Activated T-cell treated with anti-CD3 and anti-CD28 coated beads for 24 hours (primary cell): ENCODE measurements around the gene MYRF.

Source experiments
- DNase-seq: peaks from one replicate; pipeline ENCODE4 v3.0.0-alpha.2; 2020; ENCODE audit warnings: low read depth

MYRF gene

GRCh38 chr11:61752117-61752924, at the start of gene MYRF:
MYRF (plus strand) TSS chr11:61752636; CDS start chr11:61752745, 109 bp downstream.
- peak; percentile 44 for DNase-seq

DNA sequence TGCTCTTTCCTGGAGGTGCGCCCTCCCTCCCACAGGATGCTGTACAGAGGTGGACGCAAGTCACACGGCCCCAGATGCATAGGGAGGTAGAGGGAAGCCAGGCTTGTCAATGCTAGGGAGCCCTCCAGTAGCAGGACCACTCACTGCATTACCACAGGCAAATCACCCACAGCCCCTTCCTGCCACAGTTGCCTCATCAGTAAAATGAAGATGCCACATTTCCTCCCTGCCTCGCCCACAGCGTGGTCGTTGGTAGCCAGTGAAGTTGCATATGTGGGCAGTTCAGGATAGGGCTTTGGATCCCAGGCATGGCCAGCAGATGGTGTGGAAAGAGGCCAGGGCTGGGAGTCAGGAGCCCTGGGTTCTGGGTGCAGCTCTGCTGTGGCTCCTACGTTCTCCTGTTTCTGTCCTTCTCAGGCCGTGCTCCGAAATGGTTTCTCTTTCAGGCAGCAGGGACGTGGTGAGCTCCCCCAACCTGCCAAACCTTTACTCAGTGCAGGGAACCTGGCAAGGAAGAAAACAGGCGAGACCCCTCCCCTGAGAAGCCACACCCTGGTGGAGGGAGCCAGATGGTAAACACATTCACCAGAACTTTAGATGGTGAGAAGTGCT, 49.6 kb upstream of the MYRF start:
- DNase-seq = no peak

DNA sequence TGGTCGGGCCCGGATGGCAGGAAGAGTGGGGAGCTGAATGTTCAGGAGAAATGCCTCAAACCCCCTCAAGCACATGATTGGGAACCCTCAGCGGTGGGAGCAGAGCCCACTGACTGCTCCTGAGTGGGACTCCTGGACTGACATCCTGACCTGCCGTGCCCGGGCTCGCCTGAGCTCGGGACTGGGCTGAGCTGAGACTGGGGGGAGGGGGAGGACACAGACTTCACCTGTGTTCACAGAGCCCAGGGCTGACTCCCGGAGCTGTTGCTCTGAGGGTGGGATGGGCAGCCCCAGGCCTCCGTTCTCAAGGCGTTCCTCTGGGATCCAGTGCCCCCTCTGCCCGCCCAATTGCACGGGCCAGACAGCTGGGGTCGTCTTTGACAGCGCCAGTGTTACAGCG, 47.6 kb upstream of the MYRF start:
- DNase-seq = no peak

DNA sequence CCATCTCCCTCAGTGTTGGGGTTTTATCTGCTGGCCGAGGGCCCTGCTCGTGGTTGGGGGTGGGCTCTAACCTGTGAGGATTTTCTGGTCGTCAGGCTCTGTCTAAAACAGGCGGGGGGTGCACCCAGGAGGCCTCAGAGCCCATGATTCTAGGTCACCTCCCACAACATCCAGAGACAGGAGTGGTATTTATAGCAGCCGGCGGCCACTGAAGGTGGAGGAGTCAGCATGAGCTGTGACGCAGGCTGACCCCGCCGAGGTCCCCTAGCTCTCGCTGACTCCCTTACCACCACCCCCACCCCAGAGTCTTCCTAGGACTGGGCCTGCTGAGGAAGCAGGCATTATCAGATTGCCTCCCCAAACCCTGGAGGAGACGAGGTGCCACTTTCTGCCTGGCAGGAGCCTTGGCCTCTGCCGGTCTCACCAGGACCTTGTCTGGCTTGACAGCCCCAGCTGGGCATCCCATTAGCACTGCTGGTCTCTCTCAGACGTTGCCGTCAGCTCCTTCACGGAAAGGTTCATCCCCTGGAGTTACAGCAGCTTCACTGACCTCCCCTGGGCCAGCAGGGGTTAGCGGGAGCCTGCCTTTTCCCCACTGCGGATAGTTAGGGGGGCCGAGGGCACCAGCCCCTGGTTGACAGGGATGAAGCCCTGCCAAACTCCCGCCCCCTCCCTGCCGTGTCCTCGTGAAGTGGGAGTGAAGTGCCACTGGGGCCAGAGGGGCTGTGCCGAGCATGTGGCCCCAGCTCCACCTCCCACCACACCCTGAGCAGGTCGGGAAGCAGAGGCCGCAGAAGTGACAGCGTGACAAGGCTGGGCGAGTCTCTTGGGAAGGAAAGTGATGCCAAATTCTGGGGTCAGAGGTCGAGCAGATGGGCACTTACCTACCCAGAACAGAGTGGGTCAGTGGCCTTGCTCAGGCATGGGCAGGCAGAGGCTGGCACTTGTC, 45.7 kb upstream of the MYRF start:
- DNase-seq = no peak

GRCh38 chr11:61707574-61707973, 44.9 kb upstream of the MYRF start:
- DNase-seq = no peak

- DNase-seq = no peak
Observed at GRCh38 chr11:61709110-61709509, 43.3 kb upstream of the MYRF start.

DNA sequence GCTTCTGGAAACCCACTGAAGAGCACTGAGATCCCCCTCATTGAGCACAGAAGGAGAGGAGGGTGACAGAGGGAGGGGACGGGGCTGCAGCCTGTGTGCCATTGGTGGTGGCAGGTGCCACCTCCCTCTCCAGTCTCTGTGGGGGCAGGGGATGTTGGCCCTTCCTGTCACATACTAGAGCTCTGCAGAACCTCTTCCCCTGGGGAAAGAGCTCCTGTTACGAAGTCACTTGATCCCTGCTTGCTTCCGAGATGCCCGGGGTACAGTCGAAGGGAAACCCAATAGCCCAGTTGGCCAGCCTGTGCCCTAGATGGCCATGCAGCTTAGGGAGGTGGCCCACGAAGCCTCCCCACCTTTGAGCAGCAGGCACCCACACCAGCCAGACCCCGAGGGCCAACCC, 42.9 kb upstream of the MYRF start:
- no peak for DNase-seq

- no peak for DNase-seq
Observed at GRCh38 chr11:61710019-61710418, 42.4 kb upstream of the MYRF start.

DNA sequence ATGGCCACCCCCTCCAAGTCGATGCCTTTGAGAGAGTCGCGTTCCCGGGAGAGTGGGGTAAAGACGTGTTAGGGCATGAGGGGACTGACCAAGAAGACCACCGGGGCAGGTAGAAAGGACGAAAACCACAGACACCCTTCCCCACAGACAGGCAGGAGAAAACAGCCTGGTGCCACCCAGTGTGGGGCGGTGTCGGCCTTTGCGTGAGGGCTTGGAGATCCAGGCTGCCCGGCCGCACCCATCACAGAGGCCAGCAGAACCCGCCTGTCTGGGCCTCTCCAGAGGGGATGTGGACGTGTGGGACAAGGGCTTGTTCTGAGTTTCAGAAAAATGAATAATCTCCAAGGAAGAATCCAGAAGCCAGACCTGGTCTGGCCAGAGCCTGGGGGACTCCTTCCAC, 41.4 kb upstream of the MYRF start:
- DNase-seq = no peak

GRCh38 chr11:61711498-61711897, 40.9 kb upstream of the MYRF start:
- no peak for DNase-seq

GRCh38 chr11:61712314-61712713, 40.1 kb upstream of the MYRF start:
- DNase-seq = no peak

- no peak for DNase-seq
Observed at GRCh38 chr11:61712846-61713245, 39.6 kb upstream of the MYRF start.

DNA sequence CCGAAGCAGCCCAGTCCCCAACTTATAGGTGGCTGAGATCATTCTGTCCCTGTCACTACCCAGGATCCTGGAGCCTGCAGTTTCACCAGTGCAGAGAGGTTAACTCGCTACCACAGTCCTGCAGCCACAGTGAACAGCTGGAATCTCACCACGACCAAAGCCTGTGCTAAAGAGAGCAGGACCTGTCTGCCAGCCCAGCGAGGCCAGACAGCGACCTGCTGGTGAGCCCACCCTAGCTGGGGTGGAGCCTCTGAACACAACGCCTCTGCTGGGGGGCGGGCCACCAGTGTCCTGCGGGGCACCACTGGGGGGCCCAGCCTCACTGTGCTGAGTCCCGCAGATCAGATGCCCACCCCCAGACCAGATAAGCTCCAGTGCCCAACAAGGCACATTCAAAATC, 39.0 kb upstream of the MYRF start:
- no peak for DNase-seq

DNA sequence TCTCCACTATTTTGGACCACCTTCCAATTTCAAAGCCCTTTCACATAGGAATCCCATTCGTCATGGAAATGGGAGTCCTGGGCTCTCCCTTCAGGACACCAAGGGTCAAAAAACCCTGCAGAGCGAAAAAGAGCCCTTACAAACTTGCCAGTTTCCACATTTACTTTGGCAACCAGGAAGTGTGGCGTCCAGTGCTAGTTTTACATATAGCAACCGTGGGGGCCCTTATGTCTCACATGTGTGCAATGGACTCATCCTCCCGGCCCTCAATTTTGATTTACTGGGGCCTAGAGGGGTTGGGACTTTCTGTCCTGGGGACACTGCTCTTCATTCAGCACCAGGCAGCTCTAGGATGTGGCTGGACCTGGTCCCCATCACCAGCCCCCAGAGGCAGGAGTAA, 38.5 kb upstream of the MYRF start:
- DNase-seq = no peak

DNA sequence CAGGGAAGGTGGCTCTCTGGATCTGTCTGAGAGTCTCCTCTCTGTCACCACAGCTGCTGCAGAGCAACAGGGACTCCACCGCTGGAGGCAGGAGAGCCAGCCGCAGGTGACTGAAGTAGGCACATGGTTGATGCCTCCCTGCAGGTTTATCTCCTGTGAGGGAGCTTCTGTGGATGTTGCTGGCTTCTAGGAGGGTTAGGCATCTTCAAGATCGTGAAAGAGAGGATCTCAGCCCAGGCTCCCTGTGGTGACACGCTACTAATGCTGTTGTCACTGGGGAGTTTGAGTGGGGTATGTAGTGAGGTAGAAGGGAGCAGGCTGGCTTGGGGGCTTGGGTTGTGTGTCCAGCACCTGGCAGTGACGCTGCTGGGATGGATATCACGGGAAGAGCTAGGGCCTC, 38.1 kb upstream of the MYRF start:
- DNase-seq = no peak

DNA sequence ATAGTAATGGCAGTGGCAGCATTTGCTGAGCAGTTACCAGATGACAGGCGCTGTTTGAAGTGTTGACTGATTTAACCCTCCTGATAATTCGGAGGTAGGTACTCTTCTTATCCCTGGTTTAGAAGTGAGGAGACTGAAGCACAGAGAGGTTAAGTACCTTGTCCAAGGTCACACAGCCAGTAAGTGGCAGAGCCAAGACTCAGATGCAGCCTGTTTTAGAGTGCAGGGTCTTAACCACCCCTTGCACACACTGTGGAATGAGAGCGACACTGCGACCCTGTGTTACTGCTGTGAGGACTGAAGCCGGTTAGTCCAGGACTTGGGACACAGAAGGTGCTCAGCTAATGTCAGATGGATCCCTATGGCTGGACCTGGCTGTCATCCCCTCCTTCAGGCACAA, 37.5 kb upstream of the MYRF start:
- no peak for DNase-seq

DNA sequence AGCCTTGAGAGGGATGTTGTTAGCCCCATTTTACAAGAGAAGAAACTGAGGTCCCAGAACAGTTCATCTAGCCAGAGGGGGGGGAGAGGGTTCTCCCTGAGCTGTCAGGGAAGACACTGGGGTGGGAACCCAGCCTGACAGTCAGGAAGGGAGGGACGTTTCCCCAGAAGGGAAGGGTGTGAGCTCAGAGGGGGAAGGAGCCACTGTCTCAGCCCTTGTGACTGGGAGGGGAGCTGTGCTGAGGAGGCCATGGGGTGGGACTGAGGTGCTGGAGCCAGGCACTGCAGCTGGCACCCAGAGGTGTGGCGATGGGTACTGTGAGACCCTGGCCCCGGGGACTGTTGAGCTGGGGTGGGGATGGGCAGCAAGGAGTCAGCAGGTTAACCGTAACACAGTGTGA, 36.6 kb upstream of the MYRF start:
- DNase-seq = no peak

GRCh38 chr11:61716478-61717285, 35.8 kb upstream of the MYRF start:
- no peak for DNase-seq

DNA sequence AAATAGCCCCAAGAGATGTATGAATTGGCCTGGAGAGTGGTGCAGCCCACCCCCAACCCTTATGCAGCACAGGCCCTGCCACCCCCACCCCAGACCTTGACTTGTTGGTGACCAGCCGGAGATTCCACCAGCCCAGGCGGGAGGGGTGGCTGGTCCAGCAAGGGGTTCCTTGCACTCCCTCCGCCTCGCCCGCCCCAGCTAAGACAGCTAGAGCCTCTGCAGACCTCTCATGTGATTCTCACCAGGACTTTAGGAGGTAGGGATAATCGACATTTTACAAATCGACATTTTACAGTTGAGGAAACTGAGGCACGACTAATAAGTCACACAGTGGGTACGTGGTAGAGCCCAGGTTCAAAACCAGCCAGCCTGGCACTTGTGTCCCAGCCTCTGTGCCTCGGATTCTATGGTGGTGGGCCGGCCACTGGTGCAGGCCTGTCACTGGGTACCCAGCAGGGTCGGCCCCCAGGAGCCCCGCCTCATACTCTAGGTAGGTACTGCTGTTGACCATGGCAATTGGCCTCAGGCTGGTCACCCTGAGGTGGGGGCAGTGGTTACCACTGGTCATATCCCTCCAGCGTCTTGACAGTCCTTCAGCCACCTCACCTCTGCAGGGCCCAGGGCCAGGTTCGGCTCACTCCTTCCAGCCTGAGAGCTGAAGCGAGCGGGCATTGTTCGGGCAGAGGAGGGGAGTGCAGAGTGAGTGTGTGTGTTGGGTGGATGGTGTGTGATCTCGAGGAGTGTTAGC, 35.0 kb upstream of the MYRF start:
- no peak for DNase-seq

- DNase-seq = no peak
Observed at GRCh38 chr11:61718046-61718531, 34.3 kb upstream of the MYRF start.
